Measurements from ENCODE around the gene DCLK2.

The DCLK2 gene

DNA sequence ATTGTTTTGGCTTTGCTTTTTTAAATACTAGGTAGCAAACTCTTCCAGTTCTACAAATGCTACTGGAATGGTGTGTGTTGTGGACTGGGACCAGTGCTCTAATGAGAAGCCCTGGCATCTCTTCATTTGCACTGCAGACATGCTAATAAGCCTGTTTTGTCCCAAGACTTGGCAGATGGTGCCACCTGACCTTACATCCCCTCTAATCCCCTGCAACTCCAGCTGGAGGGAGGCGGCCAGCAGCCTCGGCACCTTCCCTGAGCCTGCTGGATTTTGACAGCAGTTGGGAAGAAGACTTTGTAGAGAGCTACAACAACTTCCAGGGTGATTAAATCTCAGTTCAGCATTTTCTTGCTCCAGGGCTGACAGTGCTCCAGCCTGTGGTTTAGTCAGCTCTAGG is 200.0 kb downstream of the DCLK2 start:
- no peaks in the 10 kb centered on the region for H3K36me3 ChIP-seq (ENCODE audit: control insufficient read depth in 2 of 2, insufficient read depth in 1 of 2, low read length in 2 of 2)
- ChIA-PET CTCF (no interaction called here), POLR2A (no interaction called here)
- H3K4me1 ChIP-seq (ENCODE audit: control insufficient read depth, insufficient read depth, low read length): 0 out of 2 replicates have a peak, but pooled peaks cover 2% of the 10 kb centered on the region
- no peaks in the 10 kb centered on the region for H3K9me3 ChIP-seq (ENCODE audit: control insufficient read depth, insufficient read depth, low read depth, low read length)
- no peak overlapping the region for H3K27ac ChIP-seq (ENCODE audit: extremely low read depth, low read depth, low read length)
- no peak for TF ChIP-seq ZNF157 (tag by site-specific recombination; IDR thresholded peaks at IDR 0.05)
- TF ChIP-seq ZBTB17 (tag by site-specific recombination; IDR thresholded peaks at IDR 0.05): no peak
- TF ChIP-seq ZNF114 (tag by site-specific recombination; IDR thresholded peaks at IDR 0.05): no peak
- TF ChIP-seq ZNF350 (tag by site-specific recombination; IDR thresholded peaks at IDR 0.05): no peak
- TF ChIP-seq, protein P1, sequence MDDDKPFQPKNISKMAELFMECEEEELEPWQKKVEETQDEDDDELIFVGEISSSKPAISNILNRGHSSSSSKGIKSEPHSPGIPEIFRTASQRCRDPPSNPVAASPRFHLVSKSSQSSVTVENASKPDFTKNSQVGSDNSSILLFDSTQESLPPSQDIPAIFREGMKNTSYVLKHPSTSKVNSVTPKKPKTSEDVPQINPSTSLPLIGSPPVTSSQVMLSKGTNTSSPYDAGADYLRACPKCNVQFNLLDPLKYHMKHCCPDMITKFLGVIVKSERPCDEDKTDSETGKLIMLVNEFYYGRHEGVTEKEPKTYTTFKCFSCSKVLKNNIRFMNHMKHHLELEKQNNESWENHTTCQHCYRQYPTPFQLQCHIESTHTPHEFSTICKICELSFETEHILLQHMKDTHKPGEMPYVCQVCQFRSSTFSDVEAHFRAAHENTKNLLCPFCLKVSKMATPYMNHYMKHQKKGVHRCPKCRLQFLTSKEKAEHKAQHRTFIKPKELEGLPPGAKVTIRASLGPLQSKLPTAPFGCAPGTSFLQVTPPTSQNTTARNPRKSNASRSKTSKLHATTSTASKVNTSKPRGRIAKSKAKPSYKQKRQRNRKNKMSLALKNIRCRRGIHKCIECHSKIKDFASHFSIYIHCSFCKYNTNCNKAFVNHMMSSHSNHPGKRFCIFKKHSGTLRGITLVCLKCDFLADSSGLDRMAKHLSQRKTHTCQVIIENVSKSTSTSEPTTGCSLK (tag by site-specific recombination; IDR thresholded peaks at IDR 0.05): no peak
- TF ChIP-seq HOXA7 (CRISPR knock-in tag; IDR thresholded peaks at IDR 0.05; ENCODE audit: borderline replicate concordance): no peak
- no peak for TF ChIP-seq ZNF658 (tag by site-specific recombination; IDR thresholded peaks at IDR 0.05)
- TF ChIP-seq, protein P2, sequence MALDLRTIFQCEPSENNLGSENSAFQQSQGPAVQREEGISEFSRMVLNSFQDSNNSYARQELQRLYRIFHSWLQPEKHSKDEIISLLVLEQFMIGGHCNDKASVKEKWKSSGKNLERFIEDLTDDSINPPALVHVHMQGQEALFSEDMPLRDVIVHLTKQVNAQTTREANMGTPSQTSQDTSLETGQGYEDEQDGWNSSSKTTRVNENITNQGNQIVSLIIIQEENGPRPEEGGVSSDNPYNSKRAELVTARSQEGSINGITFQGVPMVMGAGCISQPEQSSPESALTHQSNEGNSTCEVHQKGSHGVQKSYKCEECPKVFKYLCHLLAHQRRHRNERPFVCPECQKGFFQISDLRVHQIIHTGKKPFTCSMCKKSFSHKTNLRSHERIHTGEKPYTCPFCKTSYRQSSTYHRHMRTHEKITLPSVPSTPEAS (tag by site-specific recombination; IDR thresholded peaks at IDR 0.05): no peak
- TF ChIP-seq ZNF138 (tag by site-specific recombination; IDR thresholded peaks at IDR 0.05; ENCODE audit: borderline replicate concordance): no peak
- no peak for TF ChIP-seq GLI2 (tag by site-specific recombination; IDR thresholded peaks at IDR 0.05; ENCODE audit: borderline replicate concordance, low read depth)
- no peak for TF ChIP-seq ZNF768 (tag by site-specific recombination; IDR thresholded peaks at IDR 0.05)
- no peak for TF ChIP-seq ZNF169 (tag by site-specific recombination; IDR thresholded peaks at IDR 0.05)
- no peak for TF ChIP-seq ZNF792 (tag by site-specific recombination; IDR thresholded peaks at IDR 0.05)
- TF ChIP-seq, protein P3, sequence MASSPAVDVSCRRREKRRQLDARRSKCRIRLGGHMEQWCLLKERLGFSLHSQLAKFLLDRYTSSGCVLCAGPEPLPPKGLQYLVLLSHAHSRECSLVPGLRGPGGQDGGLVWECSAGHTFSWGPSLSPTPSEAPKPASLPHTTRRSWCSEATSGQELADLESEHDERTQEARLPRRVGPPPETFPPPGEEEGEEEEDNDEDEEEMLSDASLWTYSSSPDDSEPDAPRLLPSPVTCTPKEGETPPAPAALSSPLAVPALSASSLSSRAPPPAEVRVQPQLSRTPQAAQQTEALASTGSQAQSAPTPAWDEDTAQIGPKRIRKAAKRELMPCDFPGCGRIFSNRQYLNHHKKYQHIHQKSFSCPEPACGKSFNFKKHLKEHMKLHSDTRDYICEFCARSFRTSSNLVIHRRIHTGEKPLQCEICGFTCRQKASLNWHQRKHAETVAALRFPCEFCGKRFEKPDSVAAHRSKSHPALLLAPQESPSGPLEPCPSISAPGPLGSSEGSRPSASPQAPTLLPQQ (tag by site-specific recombination; IDR thresholded peaks at IDR 0.05): no peak
- no peak for TF ChIP-seq ZNF558 (tag by site-specific recombination; IDR thresholded peaks at IDR 0.05)
- TF ChIP-seq, protein P4, sequence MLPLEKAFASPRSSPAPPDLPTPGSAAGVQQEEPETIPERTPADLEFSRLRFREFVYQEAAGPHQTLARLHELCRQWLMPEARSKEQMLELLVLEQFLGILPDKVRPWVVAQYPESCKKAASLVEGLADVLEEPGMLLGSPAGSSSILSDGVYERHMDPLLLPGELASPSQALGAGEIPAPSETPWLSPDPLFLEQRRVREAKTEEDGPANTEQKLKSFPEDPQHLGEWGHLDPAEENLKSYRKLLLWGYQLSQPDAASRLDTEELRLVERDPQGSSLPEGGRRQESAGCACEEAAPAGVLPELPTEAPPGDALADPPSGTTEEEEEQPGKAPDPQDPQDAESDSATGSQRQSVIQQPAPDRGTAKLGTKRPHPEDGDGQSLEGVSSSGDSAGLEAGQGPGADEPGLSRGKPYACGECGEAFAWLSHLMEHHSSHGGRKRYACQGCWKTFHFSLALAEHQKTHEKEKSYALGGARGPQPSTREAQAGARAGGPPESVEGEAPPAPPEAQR (tag by site-specific recombination; IDR thresholded peaks at IDR 0.05): no peak
- no peak for TF ChIP-seq ZBTB1 (tag by site-specific recombination; IDR thresholded peaks at IDR 0.05)
- TF ChIP-seq ZNF76 (tag by site-specific recombination; IDR thresholded peaks at IDR 0.05; ENCODE audit: borderline replicate concordance, low read depth): no peak
- no peak for TF ChIP-seq ZNF214 (tag by site-specific recombination; IDR thresholded peaks at IDR 0.05; ENCODE audit: borderline replicate concordance)
- TF ChIP-seq, protein P5, sequence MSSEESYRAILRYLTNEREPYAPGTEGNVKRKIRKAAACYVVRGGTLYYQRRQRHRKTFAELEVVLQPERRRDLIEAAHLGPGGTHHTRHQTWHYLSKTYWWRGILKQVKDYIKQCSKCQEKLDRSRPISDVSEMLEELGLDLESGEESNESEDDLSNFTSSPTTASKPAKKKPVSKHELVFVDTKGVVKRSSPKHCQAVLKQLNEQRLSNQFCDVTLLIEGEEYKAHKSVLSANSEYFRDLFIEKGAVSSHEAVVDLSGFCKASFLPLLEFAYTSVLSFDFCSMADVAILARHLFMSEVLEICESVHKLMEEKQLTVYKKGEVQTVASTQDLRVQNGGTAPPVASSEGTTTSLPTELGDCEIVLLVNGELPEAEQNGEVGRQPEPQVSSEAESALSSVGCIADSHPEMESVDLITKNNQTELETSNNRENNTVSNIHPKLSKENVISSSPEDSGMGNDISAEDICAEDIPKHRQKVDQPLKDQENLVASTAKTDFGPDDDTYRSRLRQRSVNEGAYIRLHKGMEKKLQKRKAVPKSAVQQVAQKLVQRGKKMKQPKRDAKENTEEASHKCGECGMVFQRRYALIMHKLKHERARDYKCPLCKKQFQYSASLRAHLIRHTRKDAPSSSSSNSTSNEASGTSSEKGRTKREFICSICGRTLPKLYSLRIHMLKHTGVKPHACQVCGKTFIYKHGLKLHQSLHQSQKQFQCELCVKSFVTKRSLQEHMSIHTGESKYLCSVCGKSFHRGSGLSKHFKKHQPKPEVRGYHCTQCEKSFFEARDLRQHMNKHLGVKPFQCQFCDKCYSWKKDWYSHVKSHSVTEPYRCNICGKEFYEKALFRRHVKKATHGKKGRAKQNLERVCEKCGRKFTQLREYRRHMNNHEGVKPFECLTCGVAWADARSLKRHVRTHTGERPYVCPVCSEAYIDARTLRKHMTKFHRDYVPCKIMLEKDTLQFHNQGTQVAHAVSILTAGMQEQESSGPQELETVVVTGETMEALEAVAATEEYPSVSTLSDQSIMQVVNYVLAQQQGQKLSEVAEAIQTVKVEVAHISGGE (tag by site-specific recombination; conservative IDR thresholded peaks at IDR 0.05; ENCODE audit: low read depth): no peak
- H3K4me3 ChIP-seq (ENCODE audit: low read depth, low read length): no peak overlapping the region
